ENCODE measurements around the gene ABAT.

Gene ABAT

DNA sequence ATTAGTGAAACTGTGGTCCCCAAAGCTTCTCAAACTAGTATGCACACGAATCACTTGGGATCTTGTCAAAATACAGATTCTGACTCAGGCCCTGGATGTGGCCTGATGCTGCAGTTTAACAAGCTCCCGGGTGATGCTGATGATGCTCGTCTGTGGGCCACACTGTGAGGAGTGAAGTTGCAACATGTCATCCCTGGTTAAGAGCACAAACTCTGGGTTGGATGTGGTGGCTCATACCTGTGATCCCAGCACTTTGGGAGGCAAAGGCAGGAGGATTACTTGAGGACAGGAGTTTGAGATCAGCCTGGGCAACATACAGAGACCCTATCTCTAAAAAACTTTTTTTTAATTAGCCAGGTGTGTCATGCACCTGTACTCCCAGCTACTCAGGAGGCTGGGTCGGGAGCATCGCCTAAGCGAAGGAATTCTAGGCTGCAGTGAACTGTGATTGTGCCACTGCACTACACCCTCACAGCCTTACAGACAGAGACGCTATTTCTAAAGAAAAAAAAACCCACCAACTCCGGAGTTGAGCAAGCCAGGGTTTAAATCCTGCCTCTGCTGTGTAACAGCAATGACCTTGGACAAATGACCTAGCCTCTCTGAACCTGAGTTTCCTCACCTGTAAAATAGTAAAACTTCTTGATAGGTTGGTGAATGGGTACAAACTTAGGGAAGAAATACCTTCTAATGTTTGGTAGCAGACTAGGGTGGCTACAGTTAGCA lies 24.4 kb upstream of the ABAT start:
- no peak for DNase-seq

DNA sequence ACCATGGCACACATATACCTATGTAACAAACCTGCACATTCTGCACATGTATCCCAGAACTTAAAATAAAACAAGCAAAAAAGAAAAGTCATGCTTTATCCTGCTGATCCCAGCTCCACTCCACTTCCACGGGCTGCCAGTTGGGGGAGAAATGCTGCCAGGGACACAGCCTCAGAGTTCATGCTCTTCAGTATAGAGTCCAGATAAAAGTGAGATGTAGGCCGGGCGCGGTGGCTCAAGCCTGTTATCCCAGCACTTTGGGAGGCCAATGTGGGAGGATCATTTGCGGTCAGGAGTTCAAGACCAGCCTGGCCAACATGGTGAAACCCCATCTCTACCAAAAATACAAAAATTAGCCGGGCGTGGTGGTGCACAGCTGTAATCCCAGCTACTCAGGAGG lies 22.5 kb upstream of the ABAT start:
- DNase-seq, result peak; percentile 8

DNA sequence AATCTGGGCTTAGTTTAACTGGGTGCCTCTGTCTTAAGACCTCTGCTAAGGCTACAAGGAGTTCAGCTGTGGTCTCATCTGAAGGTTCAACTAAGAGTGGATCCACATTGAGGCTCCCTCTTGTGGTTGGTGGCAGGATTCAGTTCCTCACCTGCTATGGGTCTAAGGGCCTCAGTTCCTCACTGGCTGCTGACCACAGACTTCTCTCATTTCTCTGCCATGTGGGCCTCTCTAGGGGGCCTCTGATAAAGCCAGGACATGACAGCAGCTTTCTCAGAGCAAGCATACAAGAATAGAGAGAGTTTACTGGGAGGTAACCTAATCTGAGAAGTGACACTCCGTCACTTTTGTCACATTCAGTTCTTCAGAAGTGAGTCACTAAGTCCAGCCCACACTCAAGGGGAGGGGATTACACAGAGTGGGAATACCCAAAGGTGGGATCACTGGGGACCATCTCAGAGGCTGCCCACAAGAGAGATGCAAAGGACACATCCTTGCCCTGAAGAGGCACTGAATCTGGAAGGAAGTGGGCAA lies 19.2 kb upstream of the ABAT start:
- DNase-seq, result peak; percentile 44

DNA sequence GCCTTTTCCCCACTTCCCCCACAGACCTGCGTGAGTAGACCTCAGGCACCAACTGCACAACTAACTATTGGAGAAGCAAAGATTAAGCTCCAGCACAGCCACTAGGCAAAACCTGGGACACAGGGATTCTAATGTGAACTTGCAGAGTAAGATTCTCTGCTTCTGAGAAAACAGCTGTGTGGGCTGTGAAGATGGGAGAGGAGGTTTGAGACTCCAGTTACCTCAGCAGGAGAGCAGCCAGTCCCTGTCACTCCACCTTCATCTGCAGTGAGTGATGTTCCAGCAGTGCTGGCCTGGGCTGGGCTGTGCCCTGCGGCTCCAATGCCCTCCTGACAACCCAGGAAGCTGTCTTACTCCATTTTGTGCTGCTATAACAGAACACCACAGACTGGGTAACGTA lies 18.0 kb upstream of the ABAT start:
- no peak for DNase-seq

- DNase-seq, result peak; percentile 56
These were observed 13.5 kb upstream of the ABAT start for GRCh38 chr16:8660841-8661301.

- no peak for DNase-seq
These were observed 12.7 kb upstream of the ABAT start for GRCh38 chr16:8661703-8662102.

DNA sequence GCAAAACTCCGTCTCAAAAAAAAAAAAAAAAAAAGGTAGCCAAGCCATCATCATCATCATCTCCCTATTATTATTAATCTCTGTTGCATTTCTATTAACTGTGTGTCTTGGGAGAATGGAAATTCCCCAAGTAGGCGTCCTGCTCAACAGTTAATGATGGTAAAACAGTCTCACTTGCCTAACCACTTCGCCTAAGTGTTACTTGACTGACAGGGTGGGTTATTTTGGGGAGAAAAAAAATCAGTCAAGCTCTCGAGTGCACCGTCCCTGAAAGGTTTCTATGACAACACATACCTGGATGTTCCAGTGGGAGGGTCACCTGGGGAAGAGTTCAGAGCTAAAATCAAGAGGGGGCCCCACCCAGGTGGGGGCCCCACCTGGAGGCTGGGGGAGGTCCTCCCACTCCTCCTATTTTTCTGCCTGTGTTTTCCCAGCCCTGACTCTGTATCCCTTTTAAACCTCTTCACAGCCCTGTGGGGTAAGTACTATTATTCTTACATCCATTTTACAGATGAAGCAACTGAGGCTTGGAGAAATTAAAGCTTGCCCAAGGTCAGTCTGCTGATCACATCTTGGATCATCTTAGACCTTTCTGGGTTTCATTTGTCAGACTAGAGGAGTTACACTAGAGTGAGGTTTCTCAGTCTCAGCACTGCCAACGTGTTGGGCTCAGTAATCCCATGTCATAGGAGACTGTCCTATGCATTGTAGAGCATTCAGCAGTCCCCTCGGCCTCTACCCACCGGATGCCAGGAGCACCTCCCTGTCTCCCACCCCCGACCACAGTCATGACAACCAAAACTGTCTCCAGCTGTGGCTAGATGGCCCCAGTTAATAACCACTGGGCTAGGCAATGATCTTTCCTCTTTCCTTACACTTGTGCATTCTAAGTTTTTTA lies 11.0 kb upstream of the ABAT start:
- no peak for DNase-seq

DNA sequence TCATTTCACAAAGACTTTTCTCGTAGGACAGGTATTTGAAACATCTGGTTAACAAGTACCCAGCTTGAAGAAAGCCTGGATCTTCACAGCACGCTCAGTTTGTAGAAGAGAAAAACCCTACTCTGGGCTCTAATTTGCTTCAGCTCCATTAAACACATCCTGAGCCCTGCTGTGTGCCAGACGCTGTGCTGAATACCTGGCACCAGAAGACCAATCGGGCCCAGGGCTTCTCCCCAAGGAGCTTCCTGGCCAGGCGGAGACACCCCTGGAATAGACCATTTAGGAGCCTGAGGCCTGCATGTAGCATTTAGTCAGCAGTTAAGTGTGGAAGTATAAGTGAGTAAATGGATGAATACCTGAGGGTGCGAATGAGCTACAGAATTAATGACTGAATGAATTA lies 8.9 kb upstream of the ABAT start:
- no peak for DNase-seq

GRCh38 chr16:8667492-8667891 lies 6.9 kb upstream of the ABAT start:
- DNase-seq, result no peak

DNA sequence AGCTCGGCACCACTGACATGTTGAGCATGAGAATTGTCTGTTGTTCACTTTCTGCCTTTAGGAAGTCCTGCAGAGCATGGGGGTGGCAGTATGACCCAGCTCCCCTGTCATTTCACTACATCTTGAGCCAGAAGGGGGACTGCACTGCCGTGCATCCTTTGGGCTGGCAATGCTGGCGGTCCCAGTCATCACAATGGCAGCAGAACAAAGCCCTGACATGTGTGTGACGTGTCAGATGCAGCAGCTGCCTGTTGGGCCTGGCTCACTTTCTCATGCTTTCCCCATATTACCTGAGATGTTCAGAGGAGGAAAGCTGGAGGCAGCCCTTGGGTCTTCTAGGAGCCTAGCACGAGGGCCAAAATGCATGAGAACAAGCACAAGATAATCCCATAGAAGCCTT lies 6.3 kb upstream of the ABAT start:
- no peak for DNase-seq

- DNase-seq, result no peak
These were observed 4.9 kb upstream of the ABAT start for GRCh38 chr16:8669481-8669880.

- no peak for DNase-seq
These were observed 4.3 kb upstream of the ABAT start for GRCh38 chr16:8670014-8670560.

GRCh38 chr16:8673611-8674412 lies 605 bp upstream of the ABAT start:
- DNase-seq, result no peak

DNA sequence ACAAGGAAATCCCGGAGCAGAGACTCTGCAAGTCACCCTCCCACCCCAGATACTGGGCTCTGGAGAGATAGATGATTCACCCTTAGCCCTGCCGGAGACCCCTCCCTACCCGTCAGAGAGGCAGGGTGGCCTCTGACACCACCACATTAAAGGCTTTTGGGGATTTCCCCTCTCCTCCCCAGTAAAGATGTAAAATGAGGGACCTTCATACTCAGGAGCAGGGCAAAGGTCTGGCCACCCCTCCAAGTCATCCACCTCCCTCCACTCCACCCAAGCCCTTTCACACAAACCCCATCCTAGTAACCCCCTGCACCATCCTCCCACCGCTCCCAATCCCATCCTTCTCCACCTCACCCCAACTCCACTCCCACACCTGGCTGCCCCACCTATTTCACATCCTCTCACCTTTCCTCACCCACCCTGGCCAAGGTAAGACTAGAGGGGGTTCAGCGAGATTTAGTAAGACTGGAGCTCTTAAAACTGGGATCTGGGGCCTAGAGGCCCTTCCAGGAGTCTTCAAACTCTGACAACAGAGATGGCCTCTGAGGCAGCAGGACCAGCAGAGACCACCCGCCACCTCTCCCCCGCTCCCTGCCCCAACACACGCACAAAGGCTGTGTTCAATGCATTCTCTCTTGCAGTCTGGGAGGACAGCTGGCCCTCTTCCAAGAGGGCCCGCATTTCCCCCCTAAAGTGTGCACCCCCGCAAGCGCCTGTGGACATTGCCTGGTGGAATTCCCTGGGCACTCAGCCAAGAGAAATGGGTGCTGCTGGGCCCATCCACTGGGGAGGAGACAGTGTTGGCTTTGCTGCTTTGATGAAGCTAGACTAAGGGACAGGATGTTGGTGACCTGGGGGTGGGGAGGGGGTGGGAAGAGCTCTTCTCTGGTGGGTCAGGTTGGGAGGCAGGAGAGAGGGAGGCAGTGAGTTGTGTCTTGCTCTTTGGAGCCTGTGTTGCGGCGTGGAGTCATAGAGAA lies 1.1 kb downstream of the ABAT start:
- DNase-seq, result no peak

- DNase-seq, result no peak
These were observed 1.7 kb downstream of the ABAT start for GRCh38 chr16:8676160-8676547.

DNA sequence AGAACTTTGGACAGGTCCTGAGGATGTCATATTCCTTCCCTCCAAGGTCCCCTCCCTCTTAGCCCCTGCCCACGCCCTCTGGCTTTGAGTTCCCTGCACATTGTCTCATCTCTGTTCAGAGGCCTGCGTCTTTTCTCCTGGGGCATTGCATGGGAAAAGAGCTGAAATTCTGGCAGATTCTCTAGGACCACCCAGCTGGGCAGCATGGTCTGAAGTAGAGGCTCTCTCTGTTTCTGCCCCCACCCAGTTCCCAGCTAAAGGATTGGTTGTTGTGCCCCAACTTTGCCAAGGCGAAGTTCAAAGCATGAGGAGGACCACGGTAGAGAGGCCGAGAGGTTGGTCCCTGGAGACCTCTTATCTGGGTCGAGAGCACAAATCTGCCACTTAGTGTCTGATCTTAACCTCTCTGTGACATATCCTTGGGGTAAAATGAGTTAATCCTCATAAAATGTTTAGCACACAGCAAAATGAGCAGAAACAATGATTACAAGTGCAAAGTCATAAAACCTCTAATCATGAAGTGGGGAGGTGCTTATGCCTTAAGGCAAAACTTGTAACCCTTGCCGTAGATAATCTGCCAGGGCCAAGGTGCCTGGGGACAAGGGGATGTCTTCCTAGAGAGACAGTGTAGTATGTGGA lies 2.4 kb downstream of the ABAT start:
- no peak for DNase-seq

DNA sequence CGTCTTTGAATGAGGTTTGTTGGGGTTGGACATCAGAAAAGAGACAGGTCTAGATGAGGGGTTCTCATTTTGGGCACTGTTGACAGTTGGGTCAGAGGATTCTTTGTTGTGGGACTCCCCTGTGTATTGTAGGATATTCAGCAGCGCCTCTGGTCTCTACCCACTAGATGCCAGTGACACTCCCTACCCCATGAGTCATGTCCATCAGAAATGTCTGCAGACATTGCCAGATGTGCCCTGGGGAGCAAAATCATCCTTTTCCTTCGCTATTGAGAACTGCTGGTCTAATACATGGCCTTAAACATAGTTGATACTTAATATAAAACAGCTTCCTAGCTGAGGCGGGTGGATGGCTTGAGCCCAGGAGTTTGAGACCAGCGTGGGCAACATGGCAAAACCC lies 3.1 kb downstream of the ABAT start:
- peak; percentile 12 for DNase-seq

DNA sequence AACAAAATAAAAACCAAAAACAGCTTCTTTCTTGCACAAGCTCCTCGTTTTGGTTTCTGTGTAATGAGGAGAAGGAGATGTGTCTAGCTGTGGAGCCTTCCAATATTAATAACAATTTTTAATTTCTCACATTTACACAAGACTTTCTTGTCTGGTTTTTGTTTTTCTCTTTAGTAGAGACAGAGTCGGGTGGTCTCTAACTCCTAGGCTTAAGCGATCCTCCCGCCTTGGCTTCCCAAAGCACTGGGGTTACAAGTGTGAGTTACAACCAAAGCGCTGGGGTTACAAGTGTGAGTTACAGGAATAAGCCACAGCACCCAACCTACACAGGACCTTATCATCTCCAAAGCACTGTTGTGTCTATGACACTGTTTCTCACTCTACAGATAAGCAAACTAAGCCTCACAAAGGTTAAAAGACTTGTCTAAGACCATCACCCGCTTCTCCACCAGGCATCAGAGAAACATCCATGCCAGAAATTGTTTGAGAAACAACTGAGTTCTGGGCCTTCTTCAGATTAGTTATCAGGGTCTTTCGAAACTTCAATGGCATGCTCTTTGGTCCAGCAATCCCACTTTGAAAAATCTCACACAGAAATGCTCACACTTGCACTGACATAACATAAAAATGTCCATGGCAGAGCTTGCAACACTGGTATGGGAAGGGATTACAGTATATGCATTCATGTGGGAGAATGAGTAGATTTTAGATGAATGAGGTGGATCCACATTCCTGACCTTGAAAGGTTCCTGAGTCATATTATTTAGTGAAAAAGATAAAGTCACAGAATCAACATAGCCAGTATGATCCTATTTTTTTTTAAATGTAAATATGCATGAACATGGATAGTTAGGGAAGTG lies 3.9 kb downstream of the ABAT start:
- DNase-seq, result peak; percentile 75

GRCh38 chr16:8679151-8679550 lies 4.7 kb downstream of the ABAT start:
- no peak for DNase-seq

Data from fibroblast of upper back skin (primary cell).